RWPE1 (cell line): ENCODE measurements around the gene METTL23.
"Not testable (repeated sequence)": the region's sequence is repeated elsewhere in the genome, so short reads cannot be mapped to it uniquely, and the experiment has no call there.

ENCODE experiments used
- CTCF ChIA-PET: fragments of 350-600 bp; sonication (Branson Sonifier 250); formaldehyde crosslinking; extraction: SDS; loops from one replicate; lab custom pipeline; 2021; lab: Yijun Ruan, JAX
- POLR2A ChIA-PET: fragments of 400-600 bp; formaldehyde crosslinking; extraction: SDS; loops from one replicate; lab custom pipeline; 2020; ENCODE audit warnings: antibody characterized with exemption; ENCODE audit not compliant: low non-redundant PET; lab: Yijun Ruan, JAX
- DNase-seq: peaks from one replicate; pipeline ENCODE4 v3.0.0; 2012; ENCODE audit warnings: low spot score
- H3K27ac ChIP-seq: fragments of 450-650 bp; 2 replicates; pipeline ENCODE4 v1.5.1; 2017
- CTCF ChIP-seq: fragments of 450-650 bp; conservative IDR thresholded peaks from 2 replicates; pipeline ENCODE4 v1.5.1; 2017; ENCODE audit warnings: low read depth, mild to moderate bottlenecking

METTL23 gene

DNA sequence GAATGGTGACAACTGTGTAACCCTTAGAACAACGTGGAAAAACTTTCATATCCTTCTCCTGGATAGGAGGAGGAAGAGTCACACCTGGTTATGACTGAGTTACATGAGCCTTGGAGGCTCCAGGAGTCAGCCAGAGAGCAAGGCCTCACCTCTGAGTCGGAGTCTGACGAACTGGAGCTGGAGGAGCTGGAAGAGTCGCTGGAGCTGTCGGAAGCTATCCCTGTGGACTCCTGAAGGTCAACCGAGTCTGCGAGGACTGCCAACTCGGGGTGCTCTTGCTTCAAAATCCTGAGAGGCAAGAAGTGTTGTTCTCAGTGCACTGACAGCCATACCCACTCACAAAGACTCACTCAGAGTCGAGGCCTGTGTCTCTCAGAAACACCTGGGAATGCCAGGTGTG is 6.4 kb upstream of the METTL23 start:
- POLR2A ChIA-PET: no interaction called here
- TF ChIP-seq CTCF: no peak
- H3K27ac ChIP-seq: peak overlapping the region; percentile 20
- CTCF ChIA-PET: no interaction called here
- no peak for DNase-seq

DNA sequence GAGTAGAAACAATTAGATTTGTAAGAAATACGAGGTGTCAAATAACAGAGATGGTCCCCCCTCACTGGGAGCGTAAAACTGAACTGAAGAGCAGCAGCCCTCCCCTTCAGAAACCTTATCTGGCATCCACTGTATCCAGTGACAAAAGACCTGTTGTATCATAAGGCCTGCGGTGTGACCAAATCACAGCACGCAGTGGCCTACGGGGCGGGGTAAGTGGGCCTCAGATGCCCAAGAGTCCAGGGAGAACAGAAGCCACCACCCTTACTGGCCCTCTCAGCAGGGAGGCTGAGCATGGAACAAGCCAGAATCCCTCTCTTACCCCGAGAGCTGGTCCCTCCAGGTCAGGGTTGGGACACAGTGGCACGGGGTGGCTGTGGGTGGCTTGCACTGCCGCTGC is 5.7 kb upstream of the METTL23 start:
- DNase-seq: no peak
- ChIA-PET CTCF (no interaction called here), POLR2A (no interaction called here)
- no peak for TF ChIP-seq CTCF
- peak overlapping the region; percentile 29; the same call in 1 of the 2 replicates for H3K27ac ChIP-seq

GRCh38 chr17:76721463-76721862 is 5.2 kb upstream of the METTL23 start:
- CTCF ChIA-PET: no interaction called here
- POLR2A ChIA-PET: no interaction called here
- peak overlapping the region; percentile 29; the same call in 1 of the 2 replicates for H3K27ac ChIP-seq
- no peak for TF ChIP-seq CTCF
- DNase-seq: no peak

DNA sequence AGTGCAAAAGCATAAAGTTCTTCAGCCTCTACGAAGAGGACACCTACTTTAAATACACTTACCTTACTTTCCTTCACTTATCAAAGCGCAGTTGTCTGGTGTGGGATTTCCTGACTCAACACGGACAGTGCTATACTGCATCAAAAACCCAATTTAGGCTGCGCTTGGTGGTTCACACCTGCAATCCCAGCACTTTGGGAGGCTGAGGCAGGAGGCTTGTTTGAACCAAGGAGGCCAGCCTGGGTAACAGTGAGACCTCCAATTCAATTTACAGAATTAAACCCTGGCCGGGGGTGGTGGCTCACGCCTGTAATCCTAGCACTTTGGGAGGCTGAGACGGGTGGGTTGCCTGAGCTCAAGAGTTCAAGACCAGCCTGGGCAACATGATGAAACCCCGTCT is 4.4 kb upstream of the METTL23 start:
- no peak for TF ChIP-seq CTCF

DNA sequence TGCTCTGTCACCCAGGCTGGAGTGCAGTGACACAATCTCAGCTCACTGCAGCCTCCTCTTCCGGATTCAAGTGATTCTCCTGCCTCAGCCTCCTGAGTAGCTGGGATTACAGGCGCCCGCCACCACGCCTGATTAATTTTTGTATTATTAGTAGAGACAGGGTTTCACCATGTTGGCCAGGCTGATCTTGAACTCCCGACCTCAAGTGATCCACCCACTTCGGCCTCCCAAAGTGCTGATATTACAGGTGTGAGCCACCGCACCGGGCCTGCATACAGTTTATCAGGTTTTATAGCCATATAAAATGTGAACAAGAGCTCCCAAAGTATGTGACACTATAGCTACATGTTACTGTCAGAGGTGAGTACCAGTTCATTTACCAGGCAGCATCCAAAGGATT is 3.7 kb upstream of the METTL23 start:
- CTCF ChIA-PET, DNase-seq, H3K27ac ChIP-seq, POLR2A ChIA-PET: not testable (repeated sequence)

More for the DNA sequence above, 4.4 kb upstream of the METTL23 start:
- CTCF ChIA-PET: no interaction called here
- POLR2A ChIA-PET: no interaction called here
- no peak for DNase-seq
- peak overlapping the region; percentile 29; the same call in 1 of the 2 replicates for H3K27ac ChIP-seq

GRCh38 chr17:76723812-76724211 is 2.8 kb upstream of the METTL23 start:
- peak overlapping the region; percentile 3; the same call in 1 of the 2 replicates for H3K27ac ChIP-seq
- no peak for TF ChIP-seq CTCF
- POLR2A ChIA-PET: interaction anchor here (0.5 kb wide), 1 partner anchor 61 kb away, joined by 11 read pairs; no protein-coding TSS in a partner anchor
- DNase-seq: no peak
- CTCF ChIA-PET: no interaction called here

- POLR2A ChIA-PET: interaction anchor here (0.9 kb wide), 1 partner anchor 11 kb away, joined by 5 read pairs; no protein-coding TSS in a partner anchor
- peak overlapping the region; percentile 98 for H3K27ac ChIP-seq
- TF ChIP-seq CTCF: no peak
- DNase-seq: peak; percentile 32
- CTCF ChIA-PET: interaction anchor here (0.7 kb wide), 1 partner anchor 359 kb away, joined by 4 read pairs; no protein-coding TSS in a partner anchor
These were observed 934 bp upstream of the METTL23 start for GRCh38 chr17:76725580-76726230.
